SU-DHL-6 (cell line): ENCODE results near the gene NXN.

ENCODE experiments used
- CTCF ChIP-seq: fragments of 200-600 bp; sonication (generic); IDR thresholded peaks from one replicate; pipeline ENCODE4 v1.5.1; 2017; ENCODE audit warnings: antibody characterized with exemption, mild to moderate bottlenecking, low read length, moderate library complexity; ENCODE audit not compliant: insufficient read depth, poor library complexity, severe bottlenecking
- EZH2phosphoT487 ChIP-seq: fragments of 200-600 bp; sonication (generic), shearing (Covaris generic); conservative IDR thresholded peaks from 2 replicates; pipeline ENCODE4 v1.6.1; 2018; ENCODE audit warnings: mild to moderate bottlenecking, antibody characterized with exemption, low read length, moderate library complexity, mixed read lengths

- TF ChIP-seq CTCF (no peak), EZH2phosphoT487 (no peak)
Measured at GRCh38 chr17:806346-806745, 173.2 kb downstream of the NXN start.
